ENCODE data around the gene KRTAP5-9.
"Not testable (repeated sequence)": the region's sequence is repeated elsewhere in the genome, so short reads cannot be mapped to it uniquely, and the experiment has no call there.

Gene KRTAP5-9

DNA sequence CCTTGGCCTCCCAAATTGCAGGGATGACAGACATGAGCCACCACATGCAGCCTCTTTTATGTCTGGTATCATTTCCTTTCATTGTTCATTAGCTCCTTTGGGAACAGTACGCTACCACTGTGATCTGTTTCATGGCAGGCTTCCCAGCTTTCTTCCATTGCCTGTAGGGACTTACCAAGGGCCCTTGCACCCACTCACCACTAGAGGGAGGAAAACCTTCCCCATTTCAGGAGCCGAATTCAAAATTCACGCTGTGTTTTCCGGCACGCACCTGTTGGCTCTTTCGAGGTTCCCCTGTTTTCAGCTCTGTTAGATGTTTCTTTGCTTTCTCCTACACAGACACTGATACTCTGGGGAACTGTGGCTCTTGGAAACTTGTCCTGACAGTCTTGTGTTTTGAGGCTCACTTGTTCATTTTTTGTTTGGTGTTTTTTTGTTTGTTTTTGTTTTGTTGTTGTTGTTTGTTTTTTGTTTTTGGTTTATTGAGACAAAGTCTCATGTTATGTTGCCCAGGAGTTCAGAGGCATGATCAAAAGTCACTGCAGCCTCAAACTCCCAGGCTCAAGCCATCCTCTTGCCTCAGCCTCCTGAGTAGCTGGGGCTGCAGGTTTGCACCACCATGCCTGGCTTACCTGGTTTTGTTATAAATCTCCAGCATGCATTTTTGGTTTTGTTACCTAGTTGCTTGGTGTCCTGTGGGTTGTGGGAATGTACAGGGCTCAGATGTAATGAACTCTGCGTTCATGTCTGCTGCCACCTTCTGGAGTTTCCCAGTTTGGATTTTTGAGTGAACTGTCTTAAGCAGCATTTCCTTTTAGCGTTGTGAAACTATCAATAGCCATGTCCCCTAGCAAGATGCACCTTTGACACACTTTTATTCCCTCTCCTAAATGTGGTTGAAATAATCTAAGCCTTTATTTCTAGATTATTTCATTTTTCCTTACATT lies 32.1 kb downstream of the KRTAP5-9 start:
- no peaks in the 10 kb centered on the region for H4K20me1 ChIP-seq (ENCODE audit: control insufficient read depth, insufficient read depth, low read depth, low read length)
- no peaks in the 10 kb centered on the region for H3K9me3 ChIP-seq (ENCODE audit: control insufficient read depth, insufficient read depth, low read length)
- peaks cover 4% of the 10 kb centered on the region for H3K4me1 ChIP-seq (ENCODE audit: control insufficient read depth, low read length)
- 0 out of 2 replicates have a peak, but pooled peaks cover 4% of the 10 kb centered on the region for H3K27me3 ChIP-seq (ENCODE audit: control insufficient read depth, low read length)
- H3K4me3 ChIP-seq (ENCODE audit: low read length), result no peak overlapping the region
- H3K36me3 ChIP-seq (ENCODE audit: control insufficient read depth, low read length), result no peaks in the 10 kb centered on the region
- H3K27ac ChIP-seq (ENCODE audit: low read depth, low read length), result no peak overlapping the region
- no peaks in the 10 kb centered on the region for H3F3A ChIP-seq (ENCODE audit: control insufficient read depth, insufficient read depth)
- no peaks in the 10 kb centered on the region for H3K9me2 ChIP-seq (replicated peaks; ENCODE audit: control insufficient read depth, low read length)
- H3K4me2 ChIP-seq (ENCODE audit: low read length), result no peak overlapping the region
- no peak for TF ChIP-seq EZH2phosphoT487 (IDR thresholded peaks at IDR 0.05; ENCODE audit: borderline replicate concordance, low read length)
- TF ChIP-seq, protein P1, sequence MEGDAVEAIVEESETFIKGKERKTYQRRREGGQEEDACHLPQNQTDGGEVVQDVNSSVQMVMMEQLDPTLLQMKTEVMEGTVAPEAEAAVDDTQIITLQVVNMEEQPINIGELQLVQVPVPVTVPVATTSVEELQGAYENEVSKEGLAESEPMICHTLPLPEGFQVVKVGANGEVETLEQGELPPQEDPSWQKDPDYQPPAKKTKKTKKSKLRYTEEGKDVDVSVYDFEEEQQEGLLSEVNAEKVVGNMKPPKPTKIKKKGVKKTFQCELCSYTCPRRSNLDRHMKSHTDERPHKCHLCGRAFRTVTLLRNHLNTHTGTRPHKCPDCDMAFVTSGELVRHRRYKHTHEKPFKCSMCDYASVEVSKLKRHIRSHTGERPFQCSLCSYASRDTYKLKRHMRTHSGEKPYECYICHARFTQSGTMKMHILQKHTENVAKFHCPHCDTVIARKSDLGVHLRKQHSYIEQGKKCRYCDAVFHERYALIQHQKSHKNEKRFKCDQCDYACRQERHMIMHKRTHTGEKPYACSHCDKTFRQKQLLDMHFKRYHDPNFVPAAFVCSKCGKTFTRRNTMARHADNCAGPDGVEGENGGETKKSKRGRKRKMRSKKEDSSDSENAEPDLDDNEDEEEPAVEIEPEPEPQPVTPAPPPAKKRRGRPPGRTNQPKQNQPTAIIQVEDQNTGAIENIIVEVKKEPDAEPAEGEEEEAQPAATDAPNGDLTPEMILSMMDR (IDR thresholded peaks at IDR 0.05; ENCODE audit: low read depth, low read length, poor library complexity, severe bottlenecking), result peak; percentile 66
- no peaks in the 10 kb centered on the region for H3K79me2 ChIP-seq (ENCODE audit: control insufficient read depth, low read length)

DNA sequence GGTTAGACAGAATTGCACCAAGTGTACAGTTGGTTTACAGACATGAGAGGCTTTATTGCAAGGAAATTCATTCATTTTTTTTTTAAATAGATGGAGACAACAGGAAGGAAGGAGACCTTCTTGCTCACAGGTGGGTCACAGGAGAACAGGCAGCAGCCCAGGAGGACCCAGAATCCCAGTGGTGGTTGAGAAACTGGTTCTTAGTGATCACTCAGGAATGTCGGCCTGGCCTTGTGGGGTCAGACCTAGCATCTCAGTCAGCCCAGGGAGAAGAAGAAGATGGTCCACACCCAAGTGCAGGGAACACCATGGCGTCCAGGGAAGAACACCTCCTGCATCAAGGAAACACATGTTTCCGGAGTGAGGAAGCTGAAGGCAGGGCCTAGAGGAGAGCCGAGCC lies 33.6 kb downstream of the KRTAP5-9 start:
- 0 out of 2 replicates have a peak, but pooled peaks cover 4% of the 10 kb centered on the region for H3K27me3 ChIP-seq (ENCODE audit: control insufficient read depth, low read length)
- TF ChIP-seq EZH2phosphoT487 (IDR thresholded peaks at IDR 0.05; ENCODE audit: borderline replicate concordance, low read length), result no peak
- TF ChIP-seq, protein P1 (IDR thresholded peaks at IDR 0.05; ENCODE audit: low read depth, low read length, poor library complexity, severe bottlenecking), result no peak
- H3K4me1 ChIP-seq (ENCODE audit: control insufficient read depth, low read length), result peaks cover 4% of the 10 kb centered on the region
- no peak overlapping the region for H3K27ac ChIP-seq (ENCODE audit: low read depth, low read length)
- H3K36me3 ChIP-seq (ENCODE audit: control insufficient read depth, low read length), result no peaks in the 10 kb centered on the region
- no peaks in the 10 kb centered on the region for H3K79me2 ChIP-seq (ENCODE audit: control insufficient read depth, low read length)
- H4K20me1 ChIP-seq (ENCODE audit: control insufficient read depth, insufficient read depth, low read depth, low read length), result no peaks in the 10 kb centered on the region
- no peaks in the 10 kb centered on the region for H3K9me2 ChIP-seq (replicated peaks; ENCODE audit: control insufficient read depth, low read length)
- no peaks in the 10 kb centered on the region for H3K9me3 ChIP-seq (ENCODE audit: control insufficient read depth, insufficient read depth, low read length)
- H3K4me3 ChIP-seq (ENCODE audit: low read length), result no peak overlapping the region
- H3F3A ChIP-seq (ENCODE audit: control insufficient read depth, insufficient read depth), result no peaks in the 10 kb centered on the region
- H3K4me2 ChIP-seq (ENCODE audit: low read length), result no peak overlapping the region

DNA sequence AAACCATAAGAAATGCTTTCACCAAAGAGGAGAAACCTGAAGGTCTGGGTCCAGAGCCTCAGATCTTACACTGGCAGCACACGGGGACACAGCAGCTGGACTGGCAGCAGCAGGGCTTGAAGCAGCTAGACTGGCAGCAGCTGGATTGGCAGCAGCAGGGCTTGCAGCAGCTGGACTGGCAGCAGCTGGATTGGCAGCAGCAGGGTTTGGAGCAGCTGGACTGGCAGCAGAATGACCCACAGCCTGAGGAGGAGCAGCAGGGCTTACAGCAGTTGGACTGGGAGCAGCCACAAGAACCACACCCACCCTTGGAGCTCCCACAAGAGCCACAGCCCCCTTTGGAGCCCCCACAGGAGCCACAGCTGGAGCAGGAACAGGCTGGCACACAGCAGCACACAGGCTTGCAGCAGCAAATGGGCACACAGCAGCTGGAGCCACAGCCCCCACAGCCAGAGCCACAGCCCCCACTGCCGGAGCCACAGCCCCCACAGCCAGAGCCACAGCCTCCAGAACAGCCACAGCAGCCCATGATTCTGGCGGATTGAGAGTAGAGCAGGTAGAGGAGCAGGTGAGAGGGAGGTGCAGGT lies 34.2 kb downstream of the KRTAP5-9 start, which contains the start of gene KRTAP5-11:
Gene KRTAP5-11, minus strand, starts transcription at position 567 of the 587 bp plus-strand sequence. Its CDS starts 38 bp downstream, at position 529.
- H3K79me2 ChIP-seq (ENCODE audit: control insufficient read depth, low read length), result no peaks in the 10 kb centered on the region
- H3K4me3 ChIP-seq (ENCODE audit: low read length), result no peak within 1 kb of the TSS
- TF ChIP-seq, protein P1 (IDR thresholded peaks at IDR 0.05; ENCODE audit: low read depth, low read length, poor library complexity, severe bottlenecking), result no peak
- TF ChIP-seq EZH2phosphoT487 (IDR thresholded peaks at IDR 0.05; ENCODE audit: borderline replicate concordance, low read length), result no peak
- no peaks in the 10 kb centered on the region for H3K9me2 ChIP-seq (replicated peaks; ENCODE audit: control insufficient read depth, low read length)
- H4K20me1 ChIP-seq (ENCODE audit: control insufficient read depth, insufficient read depth, low read depth, low read length), result no peaks in the 10 kb centered on the region
- H3K27ac ChIP-seq (ENCODE audit: low read depth, low read length), result no peak within 1 kb of the TSS
- H3K36me3 ChIP-seq (ENCODE audit: control insufficient read depth, low read length), result no peaks in the 10 kb centered on the region
- no peak within 1 kb of the TSS for H3K4me2 ChIP-seq (ENCODE audit: low read length)
- H3K27me3 ChIP-seq (ENCODE audit: control insufficient read depth, low read length), result 0 out of 2 replicates have a peak, but pooled peaks cover 4% of the 10 kb centered on the region
- peaks cover 4% of the 10 kb centered on the region for H3K4me1 ChIP-seq (ENCODE audit: control insufficient read depth, low read length)
- H3F3A ChIP-seq (ENCODE audit: control insufficient read depth, insufficient read depth), result no peaks in the 10 kb centered on the region
- H3K9me3 ChIP-seq (ENCODE audit: control insufficient read depth, insufficient read depth, low read length), result no peaks in the 10 kb centered on the region

DNA sequence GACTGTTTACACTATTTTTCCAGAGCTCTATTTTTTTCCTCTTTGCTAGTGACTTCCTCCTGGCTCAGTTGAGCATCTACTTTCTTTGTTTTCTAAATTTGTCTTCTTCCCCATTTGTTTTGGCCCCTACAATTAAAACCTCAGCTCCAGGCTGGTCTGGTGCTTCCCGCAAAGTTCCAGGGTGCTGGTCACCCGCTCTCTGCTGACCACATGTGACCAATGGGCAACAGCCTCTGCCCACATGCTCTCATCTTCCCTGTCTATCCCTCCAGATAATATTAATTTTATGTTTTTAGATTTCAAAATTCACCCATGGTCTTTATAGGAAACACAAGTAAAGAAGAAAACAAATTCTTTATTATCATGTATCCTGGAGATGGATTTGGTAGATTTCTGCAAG lies 34.7 kb downstream of the KRTAP5-9 start:
- H3K9me3 ChIP-seq (ENCODE audit: control insufficient read depth, insufficient read depth, low read length); H3K4me1 ChIP-seq (ENCODE audit: control insufficient read depth, low read length); H3K9me2 ChIP-seq (replicated peaks; ENCODE audit: control insufficient read depth, low read length); H3K4me2 ChIP-seq (ENCODE audit: low read length); H3K27ac ChIP-seq (ENCODE audit: low read depth, low read length); H4K20me1 ChIP-seq (ENCODE audit: control insufficient read depth, insufficient read depth, low read depth, low read length); H3K4me3 ChIP-seq (ENCODE audit: low read length); H3F3A ChIP-seq (ENCODE audit: control insufficient read depth, insufficient read depth); H3K79me2 ChIP-seq (ENCODE audit: control insufficient read depth, low read length); H3K27me3 ChIP-seq (ENCODE audit: control insufficient read depth, low read length); H3K36me3 ChIP-seq (ENCODE audit: control insufficient read depth, low read length): not testable (repeated sequence)

GRCh38 chr11:71585673-71586072 lies 37.5 kb downstream of the KRTAP5-9 start:
- not testable (repeated sequence) for H3K4me3 ChIP-seq (ENCODE audit: low read length); H3K36me3 ChIP-seq (ENCODE audit: control insufficient read depth, low read length); H3K27ac ChIP-seq (ENCODE audit: low read depth, low read length); H4K20me1 ChIP-seq (ENCODE audit: control insufficient read depth, insufficient read depth, low read depth, low read length); H3K79me2 ChIP-seq (ENCODE audit: control insufficient read depth, low read length); H3K9me2 ChIP-seq (replicated peaks; ENCODE audit: control insufficient read depth, low read length); H3K4me2 ChIP-seq (ENCODE audit: low read length); H3K9me3 ChIP-seq (ENCODE audit: control insufficient read depth, insufficient read depth, low read length); H3F3A ChIP-seq (ENCODE audit: control insufficient read depth, insufficient read depth); H3K27me3 ChIP-seq (ENCODE audit: control insufficient read depth, low read length); H3K4me1 ChIP-seq (ENCODE audit: control insufficient read depth, low read length)
